ENCODE data around the gene LRRC75A. TPM values are rescaled to one million over a fixed set of nuclear protein-coding genes. Genes with fewer than 3 reads are reported as not detected.
A peak's percentile ranks its signal among the peaks of the same experiment; 100 is the strongest.

The LRRC75A gene
- total and polyA plus RNA-seq, 8 donors = 1.1 to 306 (median 3.7) TPM

DNA sequence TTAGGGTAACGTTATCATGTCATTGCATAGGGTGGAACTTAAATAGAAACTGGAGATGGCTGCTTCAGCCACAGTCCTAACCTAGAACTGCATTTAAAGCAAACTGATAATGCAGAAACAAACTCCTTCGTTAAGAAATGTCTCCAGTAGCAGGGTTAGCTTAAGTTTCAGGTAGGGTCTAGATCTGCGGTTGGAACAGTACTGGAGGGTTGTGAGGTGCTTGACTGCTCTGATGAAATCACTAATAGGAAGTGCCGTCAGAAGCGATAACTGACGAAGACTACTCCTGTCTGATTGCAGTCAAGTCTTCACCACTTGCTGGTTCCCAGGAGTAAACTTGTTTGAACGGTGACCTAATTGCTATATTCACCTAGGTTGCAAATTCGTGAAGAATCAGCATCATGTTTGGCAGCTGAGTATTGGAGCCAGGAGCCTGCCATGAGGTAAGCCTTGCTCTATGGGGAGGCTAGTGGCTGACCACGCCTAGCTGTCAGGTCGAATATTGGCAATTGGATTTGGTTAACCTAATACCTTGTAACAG, 52.1 kb downstream of the LRRC75A start:
- no peaks in the 10 kb centered on the region for H3K9me3 ChIP-seq
- TF ChIP-seq POLR2A (IDR thresholded peaks at IDR 0.05) (no peak), POLR2AphosphoS5 (IDR thresholded peaks at IDR 0.05) (peak in 1 of 3 donors; percentile 28), EP300 (IDR thresholded peaks at IDR 0.05) (no peak)
- TF ChIP-seq, protein P1, sequence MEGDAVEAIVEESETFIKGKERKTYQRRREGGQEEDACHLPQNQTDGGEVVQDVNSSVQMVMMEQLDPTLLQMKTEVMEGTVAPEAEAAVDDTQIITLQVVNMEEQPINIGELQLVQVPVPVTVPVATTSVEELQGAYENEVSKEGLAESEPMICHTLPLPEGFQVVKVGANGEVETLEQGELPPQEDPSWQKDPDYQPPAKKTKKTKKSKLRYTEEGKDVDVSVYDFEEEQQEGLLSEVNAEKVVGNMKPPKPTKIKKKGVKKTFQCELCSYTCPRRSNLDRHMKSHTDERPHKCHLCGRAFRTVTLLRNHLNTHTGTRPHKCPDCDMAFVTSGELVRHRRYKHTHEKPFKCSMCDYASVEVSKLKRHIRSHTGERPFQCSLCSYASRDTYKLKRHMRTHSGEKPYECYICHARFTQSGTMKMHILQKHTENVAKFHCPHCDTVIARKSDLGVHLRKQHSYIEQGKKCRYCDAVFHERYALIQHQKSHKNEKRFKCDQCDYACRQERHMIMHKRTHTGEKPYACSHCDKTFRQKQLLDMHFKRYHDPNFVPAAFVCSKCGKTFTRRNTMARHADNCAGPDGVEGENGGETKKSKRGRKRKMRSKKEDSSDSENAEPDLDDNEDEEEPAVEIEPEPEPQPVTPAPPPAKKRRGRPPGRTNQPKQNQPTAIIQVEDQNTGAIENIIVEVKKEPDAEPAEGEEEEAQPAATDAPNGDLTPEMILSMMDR (IDR thresholded peaks at IDR 0.05) = no peak
- peaks cover 31 to 61% (median 56%) of the 10 kb centered on the region in 4 donors for H3K4me1 ChIP-seq
- WGBS, 5 donors = 2 to 11% (median 4%) methylated on average over 10 of the region's 10 CpGs
- peak in 1 of 2 donors; percentile 50 for DNase-seq
- peak overlapping the region; percentile 78 to 99 (median 94) for H3K4me3 ChIP-seq
- H3K27ac ChIP-seq = peak overlapping the region in 4 of 5 donors; percentile 91 to 94 (median 92)
- intact Hi-C loops (cut with DNase I; ENCODE audit: low total_unique reads) = no loop called here
- no peaks in the 10 kb centered on the region for H3K27me3 ChIP-seq
- peaks cover 28 to 49% (median 41%) of the 10 kb centered on the region in 4 donors for H3K36me3 ChIP-seq

DNA sequence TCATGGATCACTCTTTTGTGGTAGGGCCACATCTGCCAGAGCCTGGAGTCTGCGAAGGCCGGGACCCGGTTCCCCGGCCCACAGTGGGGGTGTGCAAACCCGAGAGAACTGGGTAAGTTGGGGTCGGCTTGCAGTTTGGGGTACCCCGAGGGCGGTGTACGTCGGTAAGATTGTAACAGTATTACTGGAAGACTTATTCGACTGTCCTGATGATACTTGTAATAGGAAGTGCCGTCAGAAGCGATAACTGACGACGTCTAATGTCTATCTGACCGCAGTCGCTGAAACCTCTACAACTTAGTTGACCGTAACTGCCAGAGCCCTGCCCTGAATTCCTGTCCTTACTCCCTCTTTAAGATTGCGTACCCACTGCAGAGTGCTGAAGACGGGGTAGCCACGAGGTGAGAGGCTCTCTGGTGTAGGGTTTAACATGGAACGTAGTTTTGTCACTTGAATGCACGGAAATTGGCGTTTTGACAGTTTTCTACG, 52.6 kb downstream of the LRRC75A start:
- Histone ChIP-seq H3K4me1 (peaks cover 31 to 58% (median 51%) of the 10 kb centered on the region in 4 donors), H3K36me3 (peaks cover 28 to 44% (median 39%) of the 10 kb centered on the region in 4 donors), H3K27me3 (no peaks in the 10 kb centered on the region), H3K9me3 (no peaks in the 10 kb centered on the region), H3K4me3 (peak overlapping the region; percentile 78 to 99 (median 94)), H3K27ac (peak overlapping the region; percentile 90 to 94 (median 92))
- TF ChIP-seq POLR2AphosphoS5 (IDR thresholded peaks at IDR 0.05) = no peak
- no peak for TF ChIP-seq POLR2A (IDR thresholded peaks at IDR 0.05)
- no peak for TF ChIP-seq EP300 (IDR thresholded peaks at IDR 0.05)
- TF ChIP-seq, protein P1 (IDR thresholded peaks at IDR 0.05) = no peak
- intact Hi-C loops (cut with DNase I; ENCODE audit: low total_unique reads) = no loop called here
- DNase-seq = peak in 1 of 2 donors; percentile 59
- WGBS, 5 donors = 0 to 1% (median 0%) methylated on average over 21 to 25 of the region's 25 CpGs

DNA sequence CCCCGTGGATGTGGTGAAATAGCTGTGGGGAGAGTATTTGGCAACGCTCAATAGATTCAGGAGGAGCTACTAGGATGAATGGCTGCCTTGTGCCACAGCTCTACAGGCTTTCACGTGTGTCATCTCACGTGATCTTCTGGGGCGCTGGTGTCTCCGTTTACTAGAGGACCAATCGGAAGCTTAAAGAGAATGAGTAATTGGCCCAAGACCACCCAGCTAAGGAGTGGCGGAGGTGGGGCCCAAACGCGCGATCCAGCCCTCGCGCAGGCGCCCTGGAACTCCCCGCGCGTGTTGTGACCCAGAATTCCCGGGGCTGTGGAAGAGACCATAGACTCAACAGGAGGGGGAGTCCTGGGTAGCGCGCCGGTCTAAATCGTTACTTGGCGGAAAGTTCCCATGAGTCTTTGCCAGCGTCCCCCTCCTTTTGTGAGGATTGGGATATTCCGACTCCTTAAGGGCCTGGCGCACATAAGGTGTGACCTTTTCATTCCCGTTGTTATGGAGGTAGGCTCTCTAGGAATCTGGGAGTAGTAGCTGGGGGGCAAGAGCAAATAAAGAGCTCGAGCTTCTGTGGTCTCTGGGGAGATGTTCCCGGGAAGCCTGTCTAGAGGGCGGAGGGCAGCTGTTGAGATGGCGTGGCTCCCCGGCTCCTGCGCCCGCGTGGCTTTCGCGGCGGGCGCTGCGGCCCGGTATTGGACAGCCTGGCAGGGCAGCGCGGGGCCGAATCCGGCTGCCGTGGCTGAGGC, 53.3 kb downstream of the LRRC75A start:
- H3K4me1 ChIP-seq = peaks cover 31 to 52% (median 45%) of the 10 kb centered on the region in 4 donors
- H3K27me3 ChIP-seq = no peaks in the 10 kb centered on the region
- H3K4me3 ChIP-seq = peak overlapping the region; percentile 78 to 99 (median 94)
- no peaks in the 10 kb centered on the region for H3K9me3 ChIP-seq
- H3K36me3 ChIP-seq = peaks cover 26 to 40% (median 33%) of the 10 kb centered on the region in 4 donors
- peak overlapping the region; percentile 90 to 94 (median 92) for H3K27ac ChIP-seq
- intact Hi-C loops (cut with DNase I; ENCODE audit: low total_unique reads) = no loop called here
- 0 to 1% (median 0%) methylated on average over 33 to 46 of the region's 46 CpGs for WGBS, 5 donors
- TF ChIP-seq POLR2A (IDR thresholded peaks at IDR 0.05) (peak in 2 of 4 donors; percentile 31 to 81), EP300 (IDR thresholded peaks at IDR 0.05) (no peak), POLR2AphosphoS5 (IDR thresholded peaks at IDR 0.05) (peak; percentile 73 to 98 (median 94))
- TF ChIP-seq, protein P1 (IDR thresholded peaks at IDR 0.05) = no peak
- peak; percentile 95 to 100 for DNase-seq

DNA sequence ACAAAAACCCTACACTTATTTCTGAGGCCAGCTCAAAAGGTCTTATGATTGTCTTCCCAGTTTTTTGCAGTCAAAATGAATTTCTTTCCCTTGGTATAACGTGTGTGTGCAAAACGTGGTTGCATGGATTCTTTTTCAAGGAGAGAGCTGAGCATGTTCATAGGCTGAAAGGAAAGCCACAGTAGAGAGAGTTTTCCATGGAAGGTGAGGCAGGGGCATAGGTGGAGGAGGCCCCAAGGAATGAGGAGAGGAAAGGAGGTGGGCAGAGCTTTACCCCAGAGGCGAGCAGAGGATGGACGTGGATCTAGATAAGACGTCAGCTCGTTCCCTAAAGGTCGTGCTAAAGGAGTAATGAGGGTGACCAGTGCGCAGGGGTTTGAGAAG, 53.8 kb downstream of the LRRC75A start:
- Histone ChIP-seq H3K9me3 (no peaks in the 10 kb centered on the region), H3K27me3 (no peaks in the 10 kb centered on the region), H3K4me3 (peak overlapping the region; percentile 78 to 99 (median 94)), H3K4me1 (peaks cover 26 to 46% (median 40%) of the 10 kb centered on the region in 4 donors), H3K36me3 (peaks cover 20 to 39% (median 27%) of the 10 kb centered on the region in 4 donors), H3K27ac (peak overlapping the region; percentile 90 to 94 (median 92))
- TF ChIP-seq EP300 (IDR thresholded peaks at IDR 0.05) (no peak), POLR2AphosphoS5 (IDR thresholded peaks at IDR 0.05) (no peak), POLR2A (IDR thresholded peaks at IDR 0.05) (no peak)
- TF ChIP-seq, protein P1 (IDR thresholded peaks at IDR 0.05) = no peak
- no peak for DNase-seq
- 10 to 17% (median 15%) methylated on average over 8 of the region's 8 CpGs for WGBS, 5 donors
- intact Hi-C loops (cut with DNase I; ENCODE audit: low total_unique reads) = no loop called here

All from stomach (tissue), 9 donors.